Endothelial cell of umbilical vein (primary cell): ENCODE data around the gene RFX1. TPM values are rescaled to one million over a fixed set of nuclear protein-coding genes. Genes with fewer than 3 reads are reported as not detected.

Source experiments
- BruUV-seq: library from RNA; stranded (reverse); fragments of 400-500 nt; replicated peaks from 2 replicates; lab custom pipeline; 2021; lab: Mats Ljungman, UMichigan
- CTCF ChIA-PET: fragments of 300-600, 350-600 bp; sonication (Branson Sonifier 250); formaldehyde crosslinking; loops from one replicate; lab custom pipeline; 2021; ENCODE audit warnings: antibody characterized with exemption, inconsistent platforms; lab: Charles Lee
- POLR2A ChIA-PET: fragments of 300-600, 350-600 bp; sonication (Branson Sonifier 250); formaldehyde crosslinking; loops from one replicate; lab custom pipeline; 2021; ENCODE audit warnings: antibody characterized with exemption, inconsistent platforms; lab: Charles Lee
- DNase-seq: peaks from one replicate; pipeline ENCODE4 v3.0.0-alpha.2; 2011; ENCODE audit warnings: low read depth, low spot score
- FAIRE-seq: peaks from 2 replicates; lab custom pipeline; 2011; peaks lifted over from hg19 to GRCh38; lab: Jason Lieb, UNC
- H2AFZ ChIP-seq: 2 replicates; pipeline ENCODE4 v1.6.0; 2012; ENCODE audit warnings: low read depth, low read length, control low read depth, inconsistent platforms
- H3K27ac ChIP-seq: 2 replicates; pipeline ENCODE4 v1.5.1; 2011; ENCODE audit warnings: low read depth, mild to moderate bottlenecking, control low read depth, low read length, moderate library complexity; ENCODE audit not compliant: insufficient read depth
- H3K27me3 ChIP-seq, 2 experiments: 2 replicates each; pipeline versions ENCODE4 v1.6.0 to v1.6.1; 2011; ENCODE audit warnings: low read length in 2 of 2, mixed read lengths in 1 of 2; ENCODE audit not compliant: control insufficient read depth in 2 of 2, insufficient read depth in 2 of 2
- H3K36me3 ChIP-seq, 2 experiments: 2 replicates in 1 of 2; 3 replicates in 1 of 2; pipeline ENCODE4 v1.5.1; 2011; ENCODE audit warnings: low read length in 2 of 2, mild to moderate bottlenecking in 1 of 2, moderate library complexity in 1 of 2; ENCODE audit not compliant: control insufficient read depth in 2 of 2, insufficient read depth in 2 of 2; ENCODE audit errors: extremely low read depth in 1 of 2
- H3K4me1 ChIP-seq: 3 replicates; pipeline ENCODE4 v1.5.1; 2011; ENCODE audit warnings: mild to moderate bottlenecking, low read length; ENCODE audit not compliant: control insufficient read depth, insufficient read depth; ENCODE audit errors: extremely low read depth
- H3K4me2 ChIP-seq: 2 replicates; pipeline ENCODE4 v1.6.1; 2011; ENCODE audit warnings: low read length, control low read depth, mixed read lengths; ENCODE audit not compliant: insufficient read depth
- H3K4me3 ChIP-seq, 3 experiments: fragments of 200-600 bp in 1 of 3; sonication (generic), shearing (Covaris generic) in 1 of 3; replicated peaks in 1 of 3; 2 replicates each; pipeline ENCODE4 v1.5.1; 2011 to 2016; ENCODE audit warnings: control low read depth in 3 of 3, low read length in 3 of 3, mild to moderate bottlenecking in 2 of 3, inconsistent platforms in 1 of 3, low read depth in 1 of 3, moderate library complexity in 1 of 3; ENCODE audit not compliant: insufficient read depth in 1 of 3
- H3K79me2 ChIP-seq: 2 replicates; pipeline ENCODE4 v1.6.0; 2012; ENCODE audit warnings: low read length, inconsistent platforms; ENCODE audit not compliant: control insufficient read depth, insufficient read depth
- H3K9ac ChIP-seq: replicated peaks from 2 replicates; pipeline ENCODE3; 2011; ENCODE audit warnings: low read length, control low read depth; ENCODE audit not compliant: insufficient read depth; ENCODE audit errors: extremely low read depth
- H3K9me1 ChIP-seq: replicated peaks from 3 replicates; pipeline ENCODE4 v1.6.0; 2011; ENCODE audit warnings: mild to moderate bottlenecking, low read length; ENCODE audit not compliant: control insufficient read depth, insufficient read depth; ENCODE audit errors: extremely low read depth
- H3K9me3 ChIP-seq: replicated peaks from 2 replicates; pipeline ENCODE4 v1.5.1; 2012; ENCODE audit warnings: low read length, inconsistent platforms; ENCODE audit not compliant: control insufficient read depth, insufficient read depth
- H4K20me1 ChIP-seq: replicated peaks from 2 replicates; pipeline ENCODE3; 2011; ENCODE audit warnings: mild to moderate bottlenecking, low read length; ENCODE audit not compliant: control insufficient read depth, insufficient read depth; ENCODE audit errors: extremely low read depth
- CTCF ChIP-seq, 2 donors: IDR thresholded peaks; 1 replicate in 1 of 2; 2 replicates in 1 of 2; pipeline ENCODE4 v1.5.1; 2011; ENCODE audit warnings: low read length in 2 of 2, mild to moderate bottlenecking in 2 of 2, moderate library complexity in 2 of 2, control low read depth in 1 of 2, inconsistent platforms in 1 of 2, low read depth in 1 of 2; ENCODE audit not compliant: insufficient read depth in 1 of 2; ENCODE audit errors: extremely low read depth in 1 of 2
- EZH2 ChIP-seq: IDR thresholded peaks from 2 replicates; pipeline ENCODE4 v1.6.1; 2012; ENCODE audit warnings: borderline replicate concordance, low read depth, mild to moderate bottlenecking, moderate library complexity, low read length, inconsistent platforms; ENCODE audit not compliant: severe bottlenecking
- FOS ChIP-seq: IDR thresholded peaks from 2 replicates; pipeline ENCODE4 v1.6.1; 2011; ENCODE audit warnings: mild to moderate bottlenecking, low read length, moderate library complexity, borderline replicate concordance; ENCODE audit not compliant: insufficient read depth
- GATA2 ChIP-seq: IDR thresholded peaks from 2 replicates; pipeline ENCODE4 v1.7.0; 2011; ENCODE audit warnings: low read depth, mild to moderate bottlenecking, moderate library complexity, mixed read lengths, low read length; ENCODE audit not compliant: insufficient read length, insufficient read depth
- JUN ChIP-seq: IDR thresholded peaks from 2 replicates; pipeline ENCODE4 v1.6.1; 2011; ENCODE audit warnings: borderline replicate concordance, low read depth; ENCODE audit not compliant: insufficient read length, insufficient read depth
- MYC ChIP-seq: IDR thresholded peaks from one replicate; pipeline ENCODE4 v1.6.1; 2011; ENCODE audit warnings: mild to moderate bottlenecking, low read depth, low read length
- POLR2A ChIP-seq: IDR thresholded peaks from 2 replicates; pipeline ENCODE4 v1.6.1; 2012; ENCODE audit warnings: low read depth, mild to moderate bottlenecking, control low read depth, low read length
- POLR2AphosphoS5 ChIP-seq: IDR thresholded peaks from 2 replicates; pipeline ENCODE4 v1.6.1; 2012; ENCODE audit warnings: low read depth, mild to moderate bottlenecking, control low read depth, low read length, moderate library complexity; ENCODE audit not compliant: insufficient read depth
- dilution Hi-C: fragments of 300-500 bp; cut with MboI; formaldehyde crosslinking; loops from one replicate; pipeline ENCODE4 v1.15.0; 2019; ENCODE audit warnings: low sequenced_read_pairs; ENCODE audit not compliant: extremely low pct_ligation_motif_present
- intact Hi-C: fragments of 100-400 bp; cut with micrococcal nuclease; formaldehyde crosslinking; loops from one replicate; pipeline ENCODE4 v1.10.0; 2022
- polyA plus RNA-seq, 4 experiments: library from polyadenylated mRNA; depleted of rRNA in 3 of 4; stranded (reverse) in 3 of 4; unstranded in 1 of 4; fragments of >200 nt; gene quantifications; 2 replicates each; pipeline versions ENCODE4 v1.2.1 to v1.2.3, GENCODE V29; 2011 to 2012; ENCODE audit warnings: missing spikeins in 1 of 4
- total RNA-seq: library from RNA; stranded (reverse); gene quantifications from 2 replicates; pipeline ENCODE4 v1.2.3, GENCODE V29; 2021
- TF ChIP-seq, protein P1 (sequence below): IDR thresholded peaks from 2 replicates; pipeline ENCODE4 v1.6.1; 2011; ENCODE audit not compliant: insufficient read depth, insufficient read length

RFX1 gene
- total and polyA plus RNA-seq, 2 donors (not counting 3 experiments of a cell fraction or from before 2014, with no cell fraction given): 2.3 to 14.7 TPM

DNA sequence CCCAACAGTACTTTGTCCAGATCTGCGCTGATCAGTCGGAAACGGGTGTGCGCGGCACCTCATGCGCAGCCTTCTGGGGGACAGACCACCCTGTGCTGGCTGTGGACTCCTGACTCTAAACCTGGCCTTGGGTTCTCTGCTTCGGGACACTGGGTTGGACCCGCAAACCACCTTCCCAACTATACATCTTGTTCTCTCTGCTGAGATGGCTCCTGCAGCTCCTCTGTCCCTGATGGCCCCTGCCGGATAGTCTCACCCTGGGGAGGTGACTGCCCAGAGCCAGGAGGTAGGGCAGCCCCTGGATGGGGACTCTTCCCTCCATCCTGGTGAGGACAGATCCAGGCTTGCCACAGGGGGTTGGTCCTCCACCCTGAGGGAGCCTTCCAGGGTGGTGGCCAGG, 23.3 kb downstream of the RFX1 start:
- CTCF ChIA-PET: no interaction called here
- BruUV-seq: no TSS peak
- dilution Hi-C loops (no loop called here), intact Hi-C loops (no loop called here)
- H3K9ac ChIP-seq: no peak overlapping the region
- no peak overlapping the region for H3K4me3 ChIP-seq
- H3K36me3 ChIP-seq: peaks cover 0 to 2% of the 10 kb centered on the region in 2 experiments
- H3K79me2 ChIP-seq: no peaks in the 10 kb centered on the region
- H4K20me1 ChIP-seq: no peaks in the 10 kb centered on the region
- no peaks in the 10 kb centered on the region for H3K9me3 ChIP-seq
- DNase-seq: no peak
- no peak overlapping the region for H3K27ac ChIP-seq
- no peak overlapping the region for H3K4me2 ChIP-seq
- no peak for FAIRE-seq
- H2AFZ ChIP-seq: no peak overlapping the region
- no peak for TF ChIP-seq CTCF (IDR thresholded peaks at IDR 0.05; ENCODE audit: extremely low read depth in 1 of 2, insufficient read depth in 1 of 2, low read depth in 1 of 2, low read length in 2 of 2)
- no peak for TF ChIP-seq JUN
- TF ChIP-seq EZH2: no peak
- no peak for TF ChIP-seq POLR2AphosphoS5
- TF ChIP-seq POLR2A: no peak
- no peak for TF ChIP-seq FOS
- TF ChIP-seq MYC: no peak
- TF ChIP-seq GATA2: no peak
- TF ChIP-seq, protein P1, sequence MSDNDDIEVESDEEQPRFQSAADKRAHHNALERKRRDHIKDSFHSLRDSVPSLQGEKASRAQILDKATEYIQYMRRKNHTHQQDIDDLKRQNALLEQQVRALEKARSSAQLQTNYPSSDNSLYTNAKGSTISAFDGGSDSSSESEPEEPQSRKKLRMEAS: no peak
- H3K9me1 ChIP-seq: no peaks in the 10 kb centered on the region
- no peaks in the 10 kb centered on the region for H3K27me3 ChIP-seq
- H3K4me1 ChIP-seq: peaks cover 30% of the 10 kb centered on the region
- POLR2A ChIA-PET: no interaction called here
